ENCODE measurements around the gene AKR1C2.
"Not testable (repeated sequence)": the region's sequence is repeated elsewhere in the genome, so short reads cannot be mapped to it uniquely, and the experiment has no call there.

AKR1C2 gene

DNA sequence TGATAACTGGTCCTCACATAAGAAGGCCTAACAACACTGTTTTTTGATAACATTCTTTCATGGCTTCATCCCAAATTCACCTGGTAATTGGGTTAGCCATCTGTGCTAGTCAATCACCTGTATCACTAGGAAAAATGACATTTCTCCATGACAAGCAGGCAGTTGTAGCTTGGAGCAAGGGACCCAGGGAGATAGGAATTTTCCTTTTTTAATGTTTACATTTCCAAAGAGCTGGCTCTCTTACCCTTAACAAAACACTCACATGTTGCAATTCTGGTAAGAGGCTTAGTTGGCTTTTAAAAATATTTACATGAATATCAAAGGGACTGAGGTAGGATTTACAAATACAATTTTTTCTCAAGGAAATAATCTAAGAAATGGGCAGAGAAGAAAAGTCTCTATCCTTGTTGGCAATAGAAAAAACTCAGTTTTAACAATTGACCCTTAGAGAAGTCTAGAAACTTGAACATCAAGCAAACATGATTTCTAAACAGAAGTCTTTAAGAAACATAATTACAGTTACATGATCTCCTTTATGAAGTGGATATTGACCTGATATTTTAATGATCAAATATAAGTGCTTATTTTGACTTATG, 56.5 kb downstream of the AKR1C2 start:
- no peak overlapping the region for H3K4me3 ChIP-seq (ENCODE audit: low read depth, low read length)
- DNase-seq (ENCODE audit: low read depth), result no peak
- no peak for TF ChIP-seq CTCF (IDR thresholded peaks at IDR 0.05; ENCODE audit: insufficient read depth, low read depth, low read length, missing control alignments)

GRCh38 chr10:4945766-4946717, 57.6 kb downstream of the AKR1C2 start:
- no peak for DNase-seq (ENCODE audit: low read depth)
- H3K4me3 ChIP-seq (ENCODE audit: low read depth, low read length), result no peak overlapping the region
- TF ChIP-seq CTCF (IDR thresholded peaks at IDR 0.05; ENCODE audit: insufficient read depth, low read depth, low read length, missing control alignments), result no peak

DNA sequence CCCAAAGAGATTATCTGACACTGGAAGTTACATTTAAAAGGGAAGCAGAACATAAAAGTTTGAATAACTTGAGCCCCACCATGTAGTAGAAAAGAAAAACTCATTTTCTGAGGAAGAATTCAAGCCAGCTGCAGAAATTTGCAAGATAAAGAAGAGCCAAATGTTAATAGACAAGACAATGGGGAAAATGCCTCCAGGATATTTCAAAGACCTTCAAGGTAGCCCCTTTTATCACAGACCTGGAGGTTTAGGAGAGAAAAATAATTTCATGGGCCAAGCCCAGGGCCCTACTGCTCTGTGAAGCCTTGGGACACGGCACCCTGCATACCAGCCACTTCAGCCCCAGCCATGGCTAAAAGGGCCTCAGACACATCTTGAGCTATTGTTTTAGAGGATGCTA, 58.8 kb downstream of the AKR1C2 start:
- no peak for DNase-seq (ENCODE audit: low read depth)
- TF ChIP-seq CTCF (IDR thresholded peaks at IDR 0.05; ENCODE audit: insufficient read depth, low read depth, low read length, missing control alignments), result no peak
- no peak overlapping the region for H3K4me3 ChIP-seq (ENCODE audit: low read depth, low read length)

GRCh38 chr10:4943821-4944220, 59.8 kb downstream of the AKR1C2 start:
- no peak for DNase-seq (ENCODE audit: low read depth)
- no peak for TF ChIP-seq CTCF (IDR thresholded peaks at IDR 0.05; ENCODE audit: insufficient read depth, low read depth, low read length, missing control alignments)
- H3K4me3 ChIP-seq (ENCODE audit: low read depth, low read length), result no peak overlapping the region

DNA sequence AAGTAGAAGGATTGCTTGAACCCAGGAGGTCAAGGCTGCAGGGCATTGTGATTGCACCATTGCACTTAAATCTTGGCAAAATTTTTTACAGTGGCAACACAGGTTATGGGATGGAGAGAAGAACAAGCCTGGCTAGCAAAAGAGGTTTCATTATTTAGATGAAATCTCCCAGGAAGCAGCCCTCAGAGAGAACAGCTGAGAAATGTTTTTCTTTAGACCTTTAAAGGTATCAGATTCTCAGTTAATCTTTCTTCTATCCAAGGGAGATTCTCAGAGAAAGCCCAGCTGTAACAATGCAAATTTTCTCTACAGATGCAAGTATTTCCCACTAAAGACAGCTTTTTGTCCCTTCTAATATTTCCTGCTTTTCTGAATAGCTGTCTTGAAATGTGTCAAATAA, 60.2 kb downstream of the AKR1C2 start:
- not testable (repeated sequence) for DNase-seq (ENCODE audit: low read depth); H3K4me3 ChIP-seq (ENCODE audit: low read depth, low read length)

- not testable (repeated sequence) for DNase-seq (ENCODE audit: low read depth); H3K4me3 ChIP-seq (ENCODE audit: low read depth, low read length)
Observed at GRCh38 chr10:4942931-4943330, 60.7 kb downstream of the AKR1C2 start.

GRCh38 chr10:4941540-4942330, 61.9 kb downstream of the AKR1C2 start:
- DNase-seq (ENCODE audit: low read depth), result no peak
- no peak overlapping the region for H3K4me3 ChIP-seq (ENCODE audit: low read depth, low read length)

GRCh38 chr10:4940909-4941308, 62.7 kb downstream of the AKR1C2 start:
- not testable (repeated sequence) for H3K4me3 ChIP-seq (ENCODE audit: low read depth, low read length); DNase-seq (ENCODE audit: low read depth)

More at GRCh38 chr10:4941540-4942330, 61.9 kb downstream of the AKR1C2 start:
- TF ChIP-seq CTCF (IDR thresholded peaks at IDR 0.05; ENCODE audit: insufficient read depth, low read depth, low read length, missing control alignments), result no peak

- H3K4me3 ChIP-seq (ENCODE audit: low read depth, low read length); DNase-seq (ENCODE audit: low read depth): not testable (repeated sequence)
Observed at GRCh38 chr10:4940073-4940428, 63.6 kb downstream of the AKR1C2 start.
